Calu3 (cell line): Measurements from ENCODE around the gene CH25H. TPM values are rescaled to one million over a fixed set of nuclear protein-coding genes. Genes with fewer than 3 reads are reported as not detected.

ENCODE experiments used
- BruUV-seq: library from RNA; stranded (reverse); fragments of 400-500 nt; replicated peaks from 2 replicates; lab custom pipeline; 2021; lab: Mats Ljungman, UMichigan
- CTCF ChIA-PET: fragments of 300-600 bp; sonication (Branson Sonifier 250); formaldehyde crosslinking; loops from one replicate; lab custom pipeline; 2022; ENCODE audit warnings: antibody characterized with exemption; lab: Charles Lee
- DNase-seq: peaks from one replicate; pipeline ENCODE4 v3.0.0; 2022
- H3K27ac Mint-ChIP-seq: one replicate; pipeline ENCODE4 v1.8.0; 2022; ENCODE audit warnings: mixed read lengths; ENCODE audit not compliant: unreplicated experiment
- H3K27me3 Mint-ChIP-seq: one replicate; pipeline ENCODE4 v1.8.0; 2022; ENCODE audit warnings: mixed read lengths; ENCODE audit not compliant: unreplicated experiment
- H3K36me3 Mint-ChIP-seq: one replicate; pipeline ENCODE4 v1.8.0; 2022; ENCODE audit warnings: mild to moderate bottlenecking, moderate library complexity, mixed read lengths; ENCODE audit not compliant: insufficient read depth, unreplicated experiment
- H3K4me1 Mint-ChIP-seq: one replicate; pipeline ENCODE4 v1.8.0; 2022; ENCODE audit warnings: mild to moderate bottlenecking, low read depth, mixed read lengths; ENCODE audit not compliant: unreplicated experiment
- H3K4me3 Mint-ChIP-seq: one replicate; pipeline ENCODE4 v1.8.0; 2022; ENCODE audit warnings: mild to moderate bottlenecking, low read depth, moderate library complexity, mixed read lengths; ENCODE audit not compliant: unreplicated experiment
- H3K9me3 Mint-ChIP-seq: one replicate; pipeline ENCODE4 v1.8.0; 2022; ENCODE audit warnings: low read depth, mixed read lengths; ENCODE audit not compliant: unreplicated experiment
- intact Hi-C: fragments of 100-400 bp; cut with micrococcal nuclease; formaldehyde crosslinking; loops from one replicate; pipeline ENCODE4 v1.10.0; 2022; ENCODE audit not compliant: unreplicated experiment
- total RNA-seq: library from RNA; stranded (reverse); gene quantifications from 2 replicates; pipeline ENCODE4 v1.2.3, GENCODE V29; 2022
- TF ChIP-seq, protein P1 (sequence below): fragments of 200-600 bp; IDR thresholded peaks from one replicate; pipeline ENCODE4 v1.8.0; 2022; ENCODE audit warnings: antibody characterized with exemption; ENCODE audit not compliant: unreplicated experiment

The CH25H gene
- total RNA-seq, 1 experiment from 2014 or later: not detected

- Mint-ChIP-seq H3K27ac (no peak overlapping the region), H3K27me3 (no peaks in the 10 kb centered on the region), H3K9me3 (no peaks in the 10 kb centered on the region), H3K4me3 (no peak overlapping the region), H3K36me3 (no peaks in the 10 kb centered on the region), H3K4me1 (no peaks in the 10 kb centered on the region)
- TF ChIP-seq, protein P1, sequence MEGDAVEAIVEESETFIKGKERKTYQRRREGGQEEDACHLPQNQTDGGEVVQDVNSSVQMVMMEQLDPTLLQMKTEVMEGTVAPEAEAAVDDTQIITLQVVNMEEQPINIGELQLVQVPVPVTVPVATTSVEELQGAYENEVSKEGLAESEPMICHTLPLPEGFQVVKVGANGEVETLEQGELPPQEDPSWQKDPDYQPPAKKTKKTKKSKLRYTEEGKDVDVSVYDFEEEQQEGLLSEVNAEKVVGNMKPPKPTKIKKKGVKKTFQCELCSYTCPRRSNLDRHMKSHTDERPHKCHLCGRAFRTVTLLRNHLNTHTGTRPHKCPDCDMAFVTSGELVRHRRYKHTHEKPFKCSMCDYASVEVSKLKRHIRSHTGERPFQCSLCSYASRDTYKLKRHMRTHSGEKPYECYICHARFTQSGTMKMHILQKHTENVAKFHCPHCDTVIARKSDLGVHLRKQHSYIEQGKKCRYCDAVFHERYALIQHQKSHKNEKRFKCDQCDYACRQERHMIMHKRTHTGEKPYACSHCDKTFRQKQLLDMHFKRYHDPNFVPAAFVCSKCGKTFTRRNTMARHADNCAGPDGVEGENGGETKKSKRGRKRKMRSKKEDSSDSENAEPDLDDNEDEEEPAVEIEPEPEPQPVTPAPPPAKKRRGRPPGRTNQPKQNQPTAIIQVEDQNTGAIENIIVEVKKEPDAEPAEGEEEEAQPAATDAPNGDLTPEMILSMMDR: no peak
- BruUV-seq: no TSS peak
- CTCF ChIA-PET: no interaction called here
- DNase-seq: no peak
- intact Hi-C loops: loop anchor here (10.0 kb wide), 1 partner anchor 380 kb away; no protein-coding TSS in a partner anchor
Measured at GRCh38 chr10:89214566-89215165, 7.5 kb upstream of the CH25H start.

DNA sequence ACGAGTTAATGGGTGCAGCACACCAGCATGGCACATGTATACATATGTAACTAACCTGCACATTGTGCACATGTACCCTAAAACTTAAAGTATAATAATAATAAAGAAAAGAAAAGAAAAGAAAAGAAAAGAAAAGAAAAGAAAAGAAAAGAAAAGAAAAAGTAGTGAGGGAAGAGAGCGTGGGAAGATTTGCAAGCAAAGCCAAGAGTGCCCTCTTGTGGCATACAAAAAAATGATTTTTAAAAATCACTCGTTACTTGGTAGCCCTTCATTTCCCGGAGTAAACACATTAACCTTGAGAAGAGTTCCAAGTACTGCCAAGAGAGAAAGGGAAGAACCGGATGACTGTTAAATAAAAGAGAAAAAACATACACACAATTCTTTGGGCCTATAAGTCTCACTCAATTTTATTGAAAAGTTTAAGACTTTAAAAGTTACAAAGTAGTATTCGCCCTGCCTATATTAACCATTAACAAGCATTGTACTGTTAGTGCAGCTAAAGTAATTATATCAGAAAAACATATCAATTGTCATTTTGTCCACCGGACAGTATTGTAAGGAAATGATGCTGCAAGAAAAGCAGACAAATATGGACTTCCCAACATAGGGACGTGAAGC, 6.2 kb upstream of the CH25H start:
- TF ChIP-seq, protein P1: no peak
- DNase-seq: no peak
- Mint-ChIP-seq H3K27ac (no peak overlapping the region), H3K27me3 (no peaks in the 10 kb centered on the region), H3K4me1 (no peaks in the 10 kb centered on the region), H3K4me3 (no peak overlapping the region), H3K9me3 (no peaks in the 10 kb centered on the region), H3K36me3 (no peaks in the 10 kb centered on the region)
- no TSS peak for BruUV-seq
- CTCF ChIA-PET: no interaction called here
- intact Hi-C loops: loop anchor here (1.0 to 10.0 kb wide), 2 partner anchors 183 to 378 kb away; no protein-coding TSS in a partner anchor

DNA sequence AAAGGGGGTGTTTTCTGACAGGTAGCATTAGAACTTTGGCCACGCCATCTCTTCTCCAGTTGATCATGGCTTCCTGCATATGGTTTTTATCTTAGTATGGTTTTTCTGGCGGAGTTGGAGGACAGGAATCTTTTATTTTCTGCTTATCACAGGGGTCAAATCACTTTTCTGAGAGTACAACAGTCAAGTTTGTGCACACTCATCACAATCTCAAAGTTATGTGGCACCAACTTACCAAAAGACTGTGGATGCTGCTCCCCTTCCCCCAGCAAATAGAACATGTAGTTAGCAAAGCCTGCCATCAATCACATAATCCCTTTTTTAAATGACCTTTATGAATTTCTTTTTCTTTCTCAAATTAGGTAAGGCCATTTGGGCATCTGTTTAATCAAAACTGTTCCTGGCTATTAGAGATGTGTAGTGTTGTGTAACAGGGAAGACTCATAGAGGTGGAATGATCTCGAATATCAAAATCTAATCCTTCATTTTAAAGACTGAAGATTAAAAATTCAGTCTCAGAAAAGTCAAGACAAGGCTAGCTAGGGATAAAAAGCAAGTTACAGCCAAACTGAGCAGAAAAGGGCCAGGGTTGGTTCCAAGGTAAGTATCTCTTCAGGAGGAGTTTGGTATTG, 3.8 kb upstream of the CH25H start:
- DNase-seq: no peak
- CTCF ChIA-PET: no interaction called here
- TF ChIP-seq, protein P1: no peak
- Mint-ChIP-seq H3K4me1 (peaks cover 9% of the 10 kb centered on the region), H3K4me3 (no peak overlapping the region), H3K9me3 (no peaks in the 10 kb centered on the region), H3K36me3 (peaks cover 7% of the 10 kb centered on the region), H3K27me3 (no peaks in the 10 kb centered on the region), H3K27ac (no peak overlapping the region)
- no TSS peak for BruUV-seq
- intact Hi-C loops: loop anchor here (10.0 kb wide), 1 partner anchor 376 kb away; no protein-coding TSS in a partner anchor

GRCh38 chr10:89209718-89210117, 2.6 kb upstream of the CH25H start:
- DNase-seq: no peak
- TF ChIP-seq, protein P1: no peak
- Mint-ChIP-seq H3K36me3 (peaks cover 7% of the 10 kb centered on the region), H3K27me3 (no peaks in the 10 kb centered on the region), H3K4me1 (peaks cover 9% of the 10 kb centered on the region), H3K4me3 (no peak overlapping the region), H3K27ac (no peak overlapping the region), H3K9me3 (no peaks in the 10 kb centered on the region)
- intact Hi-C loops: loop anchor here (10.0 kb wide), 1 partner anchor 375 kb away; no protein-coding TSS in a partner anchor
- BruUV-seq: no TSS peak
- CTCF ChIA-PET: no interaction called here
